Measurements from ENCODE around the gene MKRN1. TPM values are rescaled to one million over a fixed set of nuclear protein-coding genes. Genes with fewer than 3 reads are reported as not detected.

MKRN1 gene
- total RNA-seq, 1 donor from 2014 or later: 38.8 TPM

GRCh38 chr7:140495514-140496097 lies 16.3 kb upstream of the MKRN1 start:
- no peak for TF ChIP-seq POLR2AphosphoS5 (IDR thresholded peaks at IDR 0.05; ENCODE audit: insufficient read depth in 1 of 2, low read depth in 1 of 2)
- no peak for TF ChIP-seq CTCF (IDR thresholded peaks at IDR 0.05)
- TF ChIP-seq POLR2A (IDR thresholded peaks at IDR 0.05): no peak
- H3K27me3 ChIP-seq: no peaks in the 10 kb centered on the region
- DNase-seq (ENCODE audit: extremely low spot score in 2 of 2): no peak
- H3K4me1 ChIP-seq: no peaks in the 10 kb centered on the region
- H3K4me3 ChIP-seq: no peak overlapping the region
- intact Hi-C loops (cut with DNase I): no loop called here
- H3K36me3 ChIP-seq: no peaks in the 10 kb centered on the region
- H3K9me3 ChIP-seq: no peaks in the 10 kb centered on the region
- no peak overlapping the region for H3K27ac ChIP-seq

GRCh38 chr7:140494867-140495266 lies 15.6 kb upstream of the MKRN1 start:
- DNase-seq (ENCODE audit: extremely low spot score in 2 of 2): no peak
- intact Hi-C loops (cut with DNase I): no loop called here
- Histone ChIP-seq H3K27me3 (no peaks in the 10 kb centered on the region), H3K36me3 (no peaks in the 10 kb centered on the region), H3K4me3 (no peak overlapping the region), H3K9me3 (no peaks in the 10 kb centered on the region), H3K4me1 (no peaks in the 10 kb centered on the region), H3K27ac (no peak overlapping the region)
- TF ChIP-seq POLR2A (IDR thresholded peaks at IDR 0.05) (no peak), CTCF (IDR thresholded peaks at IDR 0.05) (no peak), POLR2AphosphoS5 (IDR thresholded peaks at IDR 0.05; ENCODE audit: insufficient read depth in 1 of 2, low read depth in 1 of 2) (no peak)

GRCh38 chr7:140489026-140489359 lies 9.7 kb upstream of the MKRN1 start:
- Histone ChIP-seq H3K27me3 (no peaks in the 10 kb centered on the region), H3K4me3 (no peak overlapping the region), H3K27ac (no peak overlapping the region), H3K4me1 (peaks cover 7% of the 10 kb centered on the region), H3K9me3 (no peaks in the 10 kb centered on the region), H3K36me3 (no peaks in the 10 kb centered on the region)
- intact Hi-C loops (cut with DNase I): loop anchor here (10.0 kb wide), 1 partner anchor 94 kb away; the partner anchor contains the start of gene SLC37A3
- TF ChIP-seq POLR2A (IDR thresholded peaks at IDR 0.05): no peak
- TF ChIP-seq CTCF (IDR thresholded peaks at IDR 0.05): no peak
- TF ChIP-seq POLR2AphosphoS5 (IDR thresholded peaks at IDR 0.05; ENCODE audit: insufficient read depth in 1 of 2, low read depth in 1 of 2): no peak
- no peak for DNase-seq (ENCODE audit: extremely low spot score in 2 of 2)

GRCh38 chr7:140485500-140486265 lies 6.4 kb upstream of the MKRN1 start:
- no peak for DNase-seq (ENCODE audit: extremely low spot score in 2 of 2)
- H3K36me3 ChIP-seq: no peaks in the 10 kb centered on the region
- no peak for TF ChIP-seq CTCF (IDR thresholded peaks at IDR 0.05)
- no peak for TF ChIP-seq POLR2A (IDR thresholded peaks at IDR 0.05)
- no peak overlapping the region for H3K27ac ChIP-seq
- no peak overlapping the region for H3K4me3 ChIP-seq
- intact Hi-C loops (cut with DNase I): loop anchor here (10.0 kb wide), 1 partner anchor 91 kb away; the partner anchor contains the start of gene SLC37A3
- H3K27me3 ChIP-seq: no peaks in the 10 kb centered on the region
- H3K9me3 ChIP-seq: no peaks in the 10 kb centered on the region
- peaks cover 7% of the 10 kb centered on the region for H3K4me1 ChIP-seq

- Histone ChIP-seq H3K4me1 (peaks cover 7% of the 10 kb centered on the region), H3K27ac (no peak overlapping the region), H3K9me3 (no peaks in the 10 kb centered on the region), H3K36me3 (no peaks in the 10 kb centered on the region), H3K4me3 (no peak overlapping the region), H3K27me3 (no peaks in the 10 kb centered on the region)
- no peak for DNase-seq (ENCODE audit: extremely low spot score in 2 of 2)
- intact Hi-C loops (cut with DNase I): loop anchor here (10.0 kb wide), 1 partner anchor 90 kb away; the partner anchor contains the start of gene SLC37A3
- no peak for TF ChIP-seq CTCF (IDR thresholded peaks at IDR 0.05)
- TF ChIP-seq POLR2A (IDR thresholded peaks at IDR 0.05): no peak
- no peak for TF ChIP-seq POLR2AphosphoS5 (IDR thresholded peaks at IDR 0.05; ENCODE audit: insufficient read depth in 1 of 2, low read depth in 1 of 2)
Observed at GRCh38 chr7:140484951-140485499, 5.7 kb upstream of the MKRN1 start.
